ENCODE data around the gene NR1H4. TPM values are rescaled to one million over a fixed set of nuclear protein-coding genes. Genes with fewer than 3 reads are reported as not detected.

NR1H4 gene
- total and polyA plus RNA-seq, 4 donors = 33.5 to 106 (median 55.0) TPM

DNA sequence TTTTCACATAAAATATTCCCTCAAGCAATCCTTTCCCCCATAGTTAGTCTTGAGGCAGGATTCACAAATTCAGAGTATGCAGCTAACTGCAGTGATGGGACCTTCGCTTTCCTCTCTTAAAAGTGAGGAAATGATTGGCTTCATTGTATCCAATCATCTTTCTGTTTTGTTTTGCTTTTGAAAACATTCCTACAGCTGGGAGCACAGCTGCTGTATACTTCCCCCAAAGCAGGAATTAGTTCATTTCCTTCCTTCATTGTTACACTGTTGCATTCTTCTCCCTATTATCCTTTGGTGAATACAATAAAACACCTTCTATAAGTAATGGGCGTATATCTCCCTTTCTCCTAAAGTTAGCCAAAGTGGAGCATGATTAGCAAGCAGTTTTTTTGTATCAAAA, 90.4 kb downstream of the NR1H4 start:
- peaks cover 0 to 16% (median 7%) of the 10 kb centered on the region in 4 donors for H3K36me3 ChIP-seq (ENCODE audit: control insufficient read depth in 4 of 4, insufficient read depth in 3 of 4, low read depth in 1 of 4, low read length in 3 of 4)
- no peak for DNase-seq (ENCODE audit: low spot score)
- no peak overlapping the region for H3K9ac ChIP-seq (ENCODE audit: low read depth in 1 of 2, low read length in 2 of 2)
- H3K4me3 ChIP-seq (ENCODE audit: low read depth in 1 of 3, low read length in 3 of 3) = no peak overlapping the region
- WGBS = 68% methylated on average over 2 of the region's 2 CpGs
- no peaks in the 10 kb centered on the region for H3K4me1 ChIP-seq (ENCODE audit: control insufficient read depth in 4 of 4, insufficient read depth in 4 of 4, low read length in 3 of 4)
- H3K9me3 ChIP-seq (ENCODE audit: control insufficient read depth in 4 of 4, low read length in 3 of 4) = no peaks in the 10 kb centered on the region
- TF ChIP-seq TAF1 (conservative IDR thresholded peaks at IDR 0.05) (no peak), RAD21 (IDR thresholded peaks at IDR 0.05) (no peak), JUND (IDR thresholded peaks at IDR 0.05) (no peak), GABPA (IDR thresholded peaks at IDR 0.05 in 1 of 2, conservative IDR thresholded peaks at IDR 0.05 in 1 of 2) (no peak), HNF4A (conservative IDR thresholded peaks at IDR 0.05) (no peak), FOXA1 (IDR thresholded peaks at IDR 0.05) (no peak), YY1 (IDR thresholded peaks at IDR 0.05) (no peak), HNF4G (IDR thresholded peaks at IDR 0.05) (no peak), RXRA (IDR thresholded peaks at IDR 0.05) (no peak), SP1 (IDR thresholded peaks at IDR 0.05) (no peak), FOXA2 (IDR thresholded peaks at IDR 0.05) (no peak), EGR1 (IDR thresholded peaks at IDR 0.05; ENCODE audit: low read depth in 2 of 2) (no peak), NR2F2 (IDR thresholded peaks at IDR 0.05) (no peak)
- TF ChIP-seq, protein P1, sequence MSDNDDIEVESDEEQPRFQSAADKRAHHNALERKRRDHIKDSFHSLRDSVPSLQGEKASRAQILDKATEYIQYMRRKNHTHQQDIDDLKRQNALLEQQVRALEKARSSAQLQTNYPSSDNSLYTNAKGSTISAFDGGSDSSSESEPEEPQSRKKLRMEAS (IDR thresholded peaks at IDR 0.05) = no peak
- TF ChIP-seq, protein P2, sequence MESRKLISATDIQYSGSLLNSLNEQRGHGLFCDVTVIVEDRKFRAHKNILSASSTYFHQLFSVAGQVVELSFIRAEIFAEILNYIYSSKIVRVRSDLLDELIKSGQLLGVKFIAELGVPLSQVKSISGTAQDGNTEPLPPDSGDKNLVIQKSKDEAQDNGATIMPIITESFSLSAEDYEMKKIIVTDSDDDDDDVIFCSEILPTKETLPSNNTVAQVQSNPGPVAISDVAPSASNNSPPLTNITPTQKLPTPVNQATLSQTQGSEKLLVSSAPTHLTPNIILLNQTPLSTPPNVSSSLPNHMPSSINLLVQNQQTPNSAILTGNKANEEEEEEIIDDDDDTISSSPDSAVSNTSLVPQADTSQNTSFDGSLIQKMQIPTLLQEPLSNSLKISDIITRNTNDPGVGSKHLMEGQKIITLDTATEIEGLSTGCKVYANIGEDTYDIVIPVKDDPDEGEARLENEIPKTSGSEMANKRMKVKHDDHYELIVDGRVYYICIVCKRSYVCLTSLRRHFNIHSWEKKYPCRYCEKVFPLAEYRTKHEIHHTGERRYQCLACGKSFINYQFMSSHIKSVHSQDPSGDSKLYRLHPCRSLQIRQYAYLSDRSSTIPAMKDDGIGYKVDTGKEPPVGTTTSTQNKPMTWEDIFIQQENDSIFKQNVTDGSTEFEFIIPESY (IDR thresholded peaks at IDR 0.05) = no peak
- TF ChIP-seq, protein P3, sequence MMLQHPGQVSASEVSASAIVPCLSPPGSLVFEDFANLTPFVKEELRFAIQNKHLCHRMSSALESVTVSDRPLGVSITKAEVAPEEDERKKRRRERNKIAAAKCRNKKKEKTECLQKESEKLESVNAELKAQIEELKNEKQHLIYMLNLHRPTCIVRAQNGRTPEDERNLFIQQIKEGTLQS (IDR thresholded peaks at IDR 0.05) = no peak
- TF ChIP-seq, protein P4, sequence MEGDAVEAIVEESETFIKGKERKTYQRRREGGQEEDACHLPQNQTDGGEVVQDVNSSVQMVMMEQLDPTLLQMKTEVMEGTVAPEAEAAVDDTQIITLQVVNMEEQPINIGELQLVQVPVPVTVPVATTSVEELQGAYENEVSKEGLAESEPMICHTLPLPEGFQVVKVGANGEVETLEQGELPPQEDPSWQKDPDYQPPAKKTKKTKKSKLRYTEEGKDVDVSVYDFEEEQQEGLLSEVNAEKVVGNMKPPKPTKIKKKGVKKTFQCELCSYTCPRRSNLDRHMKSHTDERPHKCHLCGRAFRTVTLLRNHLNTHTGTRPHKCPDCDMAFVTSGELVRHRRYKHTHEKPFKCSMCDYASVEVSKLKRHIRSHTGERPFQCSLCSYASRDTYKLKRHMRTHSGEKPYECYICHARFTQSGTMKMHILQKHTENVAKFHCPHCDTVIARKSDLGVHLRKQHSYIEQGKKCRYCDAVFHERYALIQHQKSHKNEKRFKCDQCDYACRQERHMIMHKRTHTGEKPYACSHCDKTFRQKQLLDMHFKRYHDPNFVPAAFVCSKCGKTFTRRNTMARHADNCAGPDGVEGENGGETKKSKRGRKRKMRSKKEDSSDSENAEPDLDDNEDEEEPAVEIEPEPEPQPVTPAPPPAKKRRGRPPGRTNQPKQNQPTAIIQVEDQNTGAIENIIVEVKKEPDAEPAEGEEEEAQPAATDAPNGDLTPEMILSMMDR (IDR thresholded peaks at IDR 0.05; ENCODE audit: low read depth, low read length, missing input control) = no peak
- TF ChIP-seq, protein P5, sequence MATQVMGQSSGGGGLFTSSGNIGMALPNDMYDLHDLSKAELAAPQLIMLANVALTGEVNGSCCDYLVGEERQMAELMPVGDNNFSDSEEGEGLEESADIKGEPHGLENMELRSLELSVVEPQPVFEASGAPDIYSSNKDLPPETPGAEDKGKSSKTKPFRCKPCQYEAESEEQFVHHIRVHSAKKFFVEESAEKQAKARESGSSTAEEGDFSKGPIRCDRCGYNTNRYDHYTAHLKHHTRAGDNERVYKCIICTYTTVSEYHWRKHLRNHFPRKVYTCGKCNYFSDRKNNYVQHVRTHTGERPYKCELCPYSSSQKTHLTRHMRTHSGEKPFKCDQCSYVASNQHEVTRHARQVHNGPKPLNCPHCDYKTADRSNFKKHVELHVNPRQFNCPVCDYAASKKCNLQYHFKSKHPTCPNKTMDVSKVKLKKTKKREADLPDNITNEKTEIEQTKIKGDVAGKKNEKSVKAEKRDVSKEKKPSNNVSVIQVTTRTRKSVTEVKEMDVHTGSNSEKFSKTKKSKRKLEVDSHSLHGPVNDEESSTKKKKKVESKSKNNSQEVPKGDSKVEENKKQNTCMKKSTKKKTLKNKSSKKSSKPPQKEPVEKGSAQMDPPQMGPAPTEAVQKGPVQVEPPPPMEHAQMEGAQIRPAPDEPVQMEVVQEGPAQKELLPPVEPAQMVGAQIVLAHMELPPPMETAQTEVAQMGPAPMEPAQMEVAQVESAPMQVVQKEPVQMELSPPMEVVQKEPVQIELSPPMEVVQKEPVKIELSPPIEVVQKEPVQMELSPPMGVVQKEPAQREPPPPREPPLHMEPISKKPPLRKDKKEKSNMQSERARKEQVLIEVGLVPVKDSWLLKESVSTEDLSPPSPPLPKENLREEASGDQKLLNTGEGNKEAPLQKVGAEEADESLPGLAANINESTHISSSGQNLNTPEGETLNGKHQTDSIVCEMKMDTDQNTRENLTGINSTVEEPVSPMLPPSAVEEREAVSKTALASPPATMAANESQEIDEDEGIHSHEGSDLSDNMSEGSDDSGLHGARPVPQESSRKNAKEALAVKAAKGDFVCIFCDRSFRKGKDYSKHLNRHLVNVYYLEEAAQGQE (IDR thresholded peaks at IDR 0.05) = no peak
- H3K27ac ChIP-seq (ENCODE audit: low read depth in 1 of 2, low read length in 2 of 2) = no peak overlapping the region
- no peaks in the 10 kb centered on the region for H3K27me3 ChIP-seq (ENCODE audit: control insufficient read depth in 4 of 4, insufficient read depth in 4 of 4, low read length in 3 of 4)
